Measurements from ENCODE around the gene CLDND2. TPM values are rescaled to one million over a fixed set of nuclear protein-coding genes. Genes with fewer than 3 reads are reported as not detected.

Gene CLDND2
- total and polyA plus RNA-seq, 11 donors: 0.46 to 2.3 (median 0.92) TPM; not detected in 5

- Histone ChIP-seq H3K36me3 (no peaks in the 10 kb centered on the region), H3K27me3 (no peaks in the 10 kb centered on the region), H3K27ac (no peak overlapping the region), H3K4me3 (peak overlapping the region in 1 of 12 donors; percentile 70), H3K9me3 (no peaks in the 10 kb centered on the region), H3K4me1 (peaks cover 0 to 22% (median 12%) of the 10 kb centered on the region in 12 donors)
- ATAC-seq: no peak
- intact Hi-C loops (cut with DNase I): loop anchor here in 7 of 10 donors (1.0 to 10.0 kb wide), 10 partner anchors 29 to 319 kb away; partner anchors contain the start of genes C19orf84 (in 2 of the 7), ETFB (in 2 of the 7) and CLDND2 (in 1 of the 7)
- no peak for DNase-seq
- TF ChIP-seq CTCF (IDR thresholded peaks at IDR 0.05) (no peak), POLR2A (IDR thresholded peaks at IDR 0.05) (no peak)
- 77 to 90% (median 80%) methylated on average over 12 to 19 of the region's 19 CpGs for WGBS, 4 donors
These were observed 30.8 kb downstream of the CLDND2 start for GRCh38 chr19:51337861-51338562.

GRCh38 chr19:51337141-51337860 is 31.5 kb downstream of the CLDND2 start:
- Histone ChIP-seq H3K4me3 (no peak overlapping the region), H3K4me1 (peaks cover 0 to 22% (median 12%) of the 10 kb centered on the region in 12 donors), H3K9me3 (no peaks in the 10 kb centered on the region), H3K27ac (no peak overlapping the region), H3K36me3 (no peaks in the 10 kb centered on the region), H3K27me3 (no peaks in the 10 kb centered on the region)
- DNase-seq (no peak), ATAC-seq (no peak)
- intact Hi-C loops (cut with DNase I): loop anchor here in 6 of 10 donors (5.0 to 10.0 kb wide), 5 partner anchors 58 to 320 kb away; partner anchors contain the start of gene C19orf84 (in 2 of the 6)
- WGBS, 4 donors: 92 to 96% (median 95%) methylated on average over 9 to 13 of the region's 13 CpGs
- TF ChIP-seq POLR2A (IDR thresholded peaks at IDR 0.05): no peak
- TF ChIP-seq CTCF (IDR thresholded peaks at IDR 0.05): no peak

- no peak for DNase-seq
- Histone ChIP-seq H3K27me3 (peaks cover 2 to 31% (median 13%) of the 10 kb centered on the region in 9 donors), H3K4me3 (no peak overlapping the region), H3K27ac (no peak overlapping the region), H3K9me3 (peaks cover 0 to 5% (median 0%) of the 10 kb centered on the region in 12 donors), H3K36me3 (peaks cover 0 to 3% (median 0%) of the 10 kb centered on the region in 9 donors), H3K4me1 (peaks cover 0 to 7% (median 2%) of the 10 kb centered on the region in 12 donors)
- intact Hi-C loops (cut with DNase I): loop anchor here in 4 of 10 donors (10.0 kb wide), 3 partner anchors 61 to 321 kb away; partner anchors contain the start of gene C19orf84 (in 2 of the 4)
- TF ChIP-seq POLR2A (IDR thresholded peaks at IDR 0.05): no peak
- TF ChIP-seq CTCF (IDR thresholded peaks at IDR 0.05): no peak
- ATAC-seq: no peak
- 88 to 91% (median 90%) methylated on average over 13 of the region's 13 CpGs for WGBS, 4 donors
These were observed 34.9 kb downstream of the CLDND2 start for GRCh38 chr19:51333836-51334460.
